Ovary (tissue), 9 donors: ENCODE results near the gene CACNG6. TPM values are rescaled to one million over a fixed set of nuclear protein-coding genes. Genes with fewer than 3 reads are reported as not detected.

Experiments
- DNase-seq, 5 donors: peaks; one replicate each; pipeline ENCODE4 v3.0.0-alpha.2; 2019 to 2020
- H3K27ac ChIP-seq, 2 donors: fragments of 200-600 bp; one replicate each; pipeline versions ENCODE4 v1.5.1 to v1.8.0; 2019 to 2022
- H3K27me3 ChIP-seq: fragments of 200-600 bp; one replicate; pipeline ENCODE4 v1.8.0; 2022
- H3K36me3 ChIP-seq: fragments of 200-600 bp; sonication (generic); one replicate; pipeline ENCODE4 v1.5.1; 2019
- H3K4me1 ChIP-seq: one replicate; pipeline ENCODE4 v1.8.1; 2013; ENCODE audit warnings: mild to moderate bottlenecking, moderate library complexity; ENCODE audit not compliant: insufficient read depth
- H3K4me3 ChIP-seq: fragments of 200-600 bp; sonication (generic); one replicate; pipeline ENCODE4 v1.5.1; 2017
- H3K9me3 ChIP-seq, 2 donors: fragments of 200-600 bp in 1 of 2; sonication (generic) in 1 of 2; one replicate each; pipeline versions ENCODE4 v1.5.1 to v1.8.1; 2013 to 2019; ENCODE audit warnings: mild to moderate bottlenecking in 1 of 2, moderate library complexity in 1 of 2
- CTCF ChIP-seq, 3 donors: fragments of 450-650 bp in 2 of 3; fragments of 200-600 bp in 1 of 3; IDR thresholded peaks; one replicate each; pipeline versions ENCODE4 v1.5.1 to v1.8.0; 2016 to 2022; ENCODE audit warnings: antibody characterized with exemption in 3 of 3, mild to moderate bottlenecking in 1 of 3
- EP300 ChIP-seq: sonication (generic); formaldehyde crosslinking; IDR thresholded peaks from one replicate; pipeline ENCODE4 v1.6.1; 2017; ENCODE audit warnings: antibody characterized with exemption
- POLR2A ChIP-seq: fragments of 450-650 bp; IDR thresholded peaks from one replicate; pipeline ENCODE4 v1.6.1; 2017; ENCODE audit warnings: antibody characterized with exemption, mild to moderate bottlenecking, moderate library complexity
- WGBS, 3 donors: extraction: QIAGEN DNeasy Blood & Tissue Kit in 1 of 3; methylation state at CpG; one replicate each; pipeline versions ENCODE4 v1.1.5 to v1.1.7; 2013 to 2017; 5-methylcytosine and 5-hydroxymethylcytosine counted together
- intact Hi-C, 4 donors: fragments of 100-400 bp; cut with DNase I; formaldehyde crosslinking; loops; one replicate each; pipeline versions ENCODE4 v1.11.0 to v1.15.1; 2022 to 2023
- polyA plus RNA-seq, 2 donors: library from polyadenylated mRNA; stranded (reverse); fragments of 200-250 nt in 1 of 2; fragments of 350-450 nt in 1 of 2; fragmentation: Illumina TruSeq in 1 of 2; extraction: RNeasy Lipid Tissue Mini Kit (QIAGEN cat#74804) in 1 of 2; gene quantifications; one replicate each; pipeline ENCODE4 v1.2.3, GENCODE V29; 2013 to 2014
- total RNA-seq, 7 donors: library from RNA; depleted of rRNA in 2 of 7; stranded (reverse); fragments of >200 nt in 2 of 7; fragmentation: NEBNext Ultra II Directional in 3 of 7; extraction: Animal tissue kit (Norgen Biotek cat#: 25700) in 3 of 7; gene quantifications; one replicate each; pipeline versions ENCODE4 v1.1.0 to v1.2.4, GENCODE V29; 2016 to 2023
- donor health status: DM: no; HTN: no; CAD: no; lungs with moderate emphysema.
- donor health status: DM: no; HTN: no; CAD: no.
- donor health status: Bipolar disorder and iron deficiency.
- donor health status: DM: yes; HTN: yes; CAD: no.
- donor health status: DM: no; HTN: no; CAD: no.
- donor health status: DM: yes; HTN: yes; CAD: no.

CACNG6 gene
- total and polyA plus RNA-seq, 9 donors, result 0.15 to 3.2 TPM; not detected in 7

- H3K36me3 ChIP-seq, result no peaks in the 10 kb centered on the region
- H3K27ac ChIP-seq, result no peak overlapping the region
- H3K27me3 ChIP-seq, result no peaks in the 10 kb centered on the region
- H3K9me3 ChIP-seq, result no peaks in the 10 kb centered on the region
- 72 to 79% (median 78%) methylated on average over 9 of the region's 9 CpGs for WGBS, 3 donors
- no peak for DNase-seq
- no peak for TF ChIP-seq POLR2A
- no peak for TF ChIP-seq CTCF (IDR thresholded peaks at IDR 0.05)
- no peak for TF ChIP-seq EP300
- no peaks in the 10 kb centered on the region for H3K4me1 ChIP-seq
- intact Hi-C loops, result loop anchor here in 3 of 4 donors (5.0 to 10.0 kb wide), 4 partner anchors 172 to 827 kb away; no protein-coding TSS in a partner anchor
- H3K4me3 ChIP-seq, result no peak overlapping the region
These were observed 33.2 kb downstream of the CACNG6 start for GRCh38 chr19:54024660-54025059.

GRCh38 chr19:54026656-54027055 is 35.2 kb downstream of the CACNG6 start:
- WGBS, 3 donors, result 52 to 66% (median 62%) methylated on average over 7 of the region's 7 CpGs
- TF ChIP-seq POLR2A (no peak), EP300 (no peak), CTCF (IDR thresholded peaks at IDR 0.05) (no peak)
- Histone ChIP-seq H3K9me3 (no peaks in the 10 kb centered on the region), H3K27ac (no peak overlapping the region), H3K36me3 (no peaks in the 10 kb centered on the region), H3K4me1 (no peaks in the 10 kb centered on the region), H3K4me3 (no peak overlapping the region), H3K27me3 (no peaks in the 10 kb centered on the region)
- DNase-seq, result no peak
- intact Hi-C loops, result loop anchor here in 3 of 4 donors (5.0 to 10.0 kb wide), 3 partner anchors 174 to 184 kb away; no protein-coding TSS in a partner anchor

- no peak overlapping the region for H3K27ac ChIP-seq
- TF ChIP-seq POLR2A (no peak), EP300 (no peak), CTCF (IDR thresholded peaks at IDR 0.05) (no peak)
- 77 to 81% (median 78%) methylated on average over 3 of the region's 3 CpGs for WGBS, 3 donors
- H3K4me3 ChIP-seq, result no peak overlapping the region
- H3K27me3 ChIP-seq, result no peaks in the 10 kb centered on the region
- no peaks in the 10 kb centered on the region for H3K36me3 ChIP-seq
- no peaks in the 10 kb centered on the region for H3K9me3 ChIP-seq
- no peak for DNase-seq
- intact Hi-C loops, result loop anchor here in 3 of 4 donors (5.0 to 10.0 kb wide), 3 partner anchors 177 to 187 kb away; no protein-coding TSS in a partner anchor
- no peaks in the 10 kb centered on the region for H3K4me1 ChIP-seq
These were observed 37.9 kb downstream of the CACNG6 start for GRCh38 chr19:54029301-54029700.

- Histone ChIP-seq H3K27me3 (no peaks in the 10 kb centered on the region), H3K36me3 (no peaks in the 10 kb centered on the region), H3K4me3 (no peak overlapping the region), H3K4me1 (no peaks in the 10 kb centered on the region), H3K27ac (no peak overlapping the region), H3K9me3 (no peaks in the 10 kb centered on the region)
- 27 to 30% (median 27%) methylated on average over 9 of the region's 9 CpGs for WGBS, 3 donors
- DNase-seq, result peak in 4 of 5 donors; percentile 19 to 45 (median 24)
- intact Hi-C loops, result loop anchor here in 3 of 4 donors (5.0 to 10.0 kb wide), 3 partner anchors 178 to 188 kb away; no protein-coding TSS in a partner anchor
- no peak for TF ChIP-seq POLR2A
- TF ChIP-seq EP300, result no peak
- TF ChIP-seq CTCF (IDR thresholded peaks at IDR 0.05), result no peak
These were observed 38.6 kb downstream of the CACNG6 start for GRCh38 chr19:54029930-54030490.
